Astrocyte (in vitro differentiated cells and primary cell): ENCODE measurements around the gene H6PD. TPM values are rescaled to one million over a fixed set of nuclear protein-coding genes. Genes with fewer than 3 reads are reported as not detected.

Source experiments
- DNase-seq: peaks from one replicate; pipeline ENCODE4 v3.0.0-alpha.2; 2010; ENCODE audit warnings: low read depth
- FAIRE-seq: peaks from 2 replicates; lab custom pipeline; 2011; peaks lifted over from hg19 to GRCh38; lab: Jason Lieb, UNC
- H2AFZ ChIP-seq: 2 replicates; pipeline ENCODE4 v1.6.0; 2012; ENCODE audit warnings: low read depth, low read length, inconsistent platforms
- H3K27ac ChIP-seq: 2 replicates; pipeline ENCODE4 v1.5.1; 2011; ENCODE audit warnings: low read depth, low read length, inconsistent platforms
- H3K27me3 ChIP-seq: 2 replicates; pipeline ENCODE4 v1.6.0; 2011; ENCODE audit warnings: low read length, inconsistent platforms; ENCODE audit not compliant: insufficient read depth
- H3K36me3 ChIP-seq: 2 replicates; pipeline ENCODE4 v1.5.1; 2011; ENCODE audit warnings: low read length, inconsistent platforms; ENCODE audit not compliant: insufficient read depth
- H3K4me1 ChIP-seq: 2 replicates; pipeline ENCODE4 v1.5.1; 2011; ENCODE audit warnings: low read length, inconsistent platforms; ENCODE audit not compliant: insufficient read depth
- H3K4me2 ChIP-seq: 2 replicates; pipeline ENCODE4 v1.6.0; 2012; ENCODE audit warnings: low read length, inconsistent platforms
- H3K4me3 ChIP-seq: 2 replicates; pipeline ENCODE4 v1.5.1; 2011; ENCODE audit warnings: low read depth, mild to moderate bottlenecking, low read length, inconsistent platforms; ENCODE audit not compliant: insufficient read depth
- H3K79me2 ChIP-seq: 2 replicates; pipeline ENCODE4 v1.6.0; 2012; ENCODE audit warnings: mild to moderate bottlenecking, low read length, inconsistent platforms; ENCODE audit not compliant: insufficient read depth
- H3K9ac ChIP-seq: 2 replicates; pipeline ENCODE4 v1.6.0; 2012; ENCODE audit warnings: mild to moderate bottlenecking, low read length, inconsistent platforms
- H3K9me3 ChIP-seq: 2 replicates; pipeline ENCODE4 v1.5.1; 2012; ENCODE audit warnings: low read depth, mild to moderate bottlenecking, low read length, inconsistent platforms; ENCODE audit not compliant: insufficient read depth
- H4K20me1 ChIP-seq: 2 replicates; pipeline ENCODE4 v1.6.0; 2012; ENCODE audit warnings: low read length, inconsistent platforms; ENCODE audit not compliant: insufficient read depth
- H3K27ac Mint-ChIP-seq: one replicate; pipeline ENCODE4 v1.8.0; 2021; ENCODE audit warnings: mild to moderate bottlenecking, mixed read lengths; ENCODE audit not compliant: unreplicated experiment
- H3K27me3 Mint-ChIP-seq: one replicate; pipeline ENCODE4 v1.8.0; 2021; ENCODE audit warnings: low read depth, mixed read lengths; ENCODE audit not compliant: unreplicated experiment
- H3K36me3 Mint-ChIP-seq: one replicate; pipeline ENCODE4 v1.8.0; 2021; ENCODE audit warnings: low read depth, mixed read lengths; ENCODE audit not compliant: unreplicated experiment
- H3K4me1 Mint-ChIP-seq: one replicate; pipeline ENCODE4 v1.8.0; 2021; ENCODE audit warnings: low read depth, mixed read lengths; ENCODE audit not compliant: unreplicated experiment
- H3K4me3 Mint-ChIP-seq: one replicate; pipeline ENCODE4 v1.8.0; 2021; ENCODE audit warnings: mild to moderate bottlenecking, moderate library complexity, mixed read lengths; ENCODE audit not compliant: unreplicated experiment
- H3K9me3 Mint-ChIP-seq: one replicate; pipeline ENCODE4 v1.8.0; 2021; ENCODE audit warnings: mild to moderate bottlenecking, mixed read lengths; ENCODE audit not compliant: unreplicated experiment
- EZH2 ChIP-seq: IDR thresholded peaks from 2 replicates; pipeline ENCODE4 v1.6.1; 2012; ENCODE audit warnings: mild to moderate bottlenecking, low read length, inconsistent platforms; ENCODE audit not compliant: insufficient read depth
- total RNA-seq: library from RNA; stranded (reverse); gene quantifications from 2 replicates; pipeline ENCODE4 v1.2.1, GENCODE V29; 2021
- TF ChIP-seq, protein P1 (sequence below): IDR thresholded peaks from 2 replicates; pipeline ENCODE4 v1.5.1; 2011; ENCODE audit warnings: low read depth, mild to moderate bottlenecking, inconsistent platforms, low read length, moderate library complexity; ENCODE audit not compliant: insufficient read depth

Gene H6PD
- total RNA-seq, 1 donor from 2014 or later: 13.9 TPM

DNA sequence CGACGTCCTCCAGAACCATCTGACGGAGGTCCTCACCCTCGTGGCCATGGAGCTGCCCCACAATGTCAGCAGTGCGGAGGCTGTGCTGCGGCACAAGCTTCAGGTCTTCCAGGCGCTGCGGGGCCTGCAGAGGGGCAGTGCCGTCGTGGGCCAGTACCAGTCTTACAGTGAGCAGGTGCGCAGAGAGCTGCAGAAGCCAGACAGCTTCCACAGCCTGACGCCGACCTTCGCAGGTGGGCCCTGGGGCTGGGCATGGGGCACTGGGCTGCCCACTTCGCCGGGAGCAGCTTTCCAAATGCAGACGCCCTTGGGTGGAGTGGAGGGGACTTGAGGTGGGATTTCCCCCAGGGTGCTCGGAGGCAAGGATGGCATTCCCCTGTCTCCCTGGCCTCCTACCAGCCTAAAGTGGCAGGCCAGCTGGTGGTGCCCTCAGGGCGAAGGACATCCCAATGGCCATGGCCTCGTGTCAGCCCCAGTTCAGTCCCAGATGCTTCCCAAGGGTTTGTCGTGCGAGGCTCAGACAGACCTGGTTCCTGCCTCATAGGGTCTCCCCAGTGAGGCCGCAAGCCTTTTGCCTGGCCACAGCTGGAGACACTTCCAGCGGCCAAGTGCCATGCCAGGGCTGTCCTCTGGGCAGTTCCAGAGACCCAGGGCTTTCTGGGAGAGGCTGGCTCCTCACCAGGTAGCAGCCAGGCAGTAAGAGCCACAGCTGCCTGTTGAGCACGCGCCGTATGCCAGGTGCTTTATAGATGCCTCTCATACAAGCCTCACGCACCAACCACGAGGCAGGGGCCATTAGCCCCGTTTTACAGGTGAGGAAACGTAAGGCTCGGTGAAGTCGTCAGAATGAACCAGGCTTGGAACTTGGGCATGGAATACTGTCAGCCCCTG, 27.8 kb downstream of the H6PD start:
- Histone ChIP-seq H3K4me1 (peaks cover 4% of the 10 kb centered on the region), H3K79me2 (peaks cover 34% of the 10 kb centered on the region), H3K27ac (no peak overlapping the region), H3K9me3 (peaks cover 8% of the 10 kb centered on the region), H3K36me3 (no peaks in the 10 kb centered on the region), H3K27me3 (no peaks in the 10 kb centered on the region), H3K4me3 (no peak overlapping the region), H4K20me1 (peaks cover 46% of the 10 kb centered on the region), H3K9ac (no peak overlapping the region), H3K4me2 (no peak overlapping the region), H2AFZ (no peak overlapping the region)
- no peaks in the 10 kb centered on the region for H3K9me3 Mint-ChIP-seq
- H3K27ac Mint-ChIP-seq: no peak overlapping the region
- H3K36me3 Mint-ChIP-seq: peaks cover 12% of the 10 kb centered on the region
- peaks cover 10% of the 10 kb centered on the region for H3K4me1 Mint-ChIP-seq
- FAIRE-seq (no peak), DNase-seq (no peak)
- H3K27me3 Mint-ChIP-seq: peaks cover 17% of the 10 kb centered on the region
- no peak for TF ChIP-seq EZH2
- TF ChIP-seq, protein P1, sequence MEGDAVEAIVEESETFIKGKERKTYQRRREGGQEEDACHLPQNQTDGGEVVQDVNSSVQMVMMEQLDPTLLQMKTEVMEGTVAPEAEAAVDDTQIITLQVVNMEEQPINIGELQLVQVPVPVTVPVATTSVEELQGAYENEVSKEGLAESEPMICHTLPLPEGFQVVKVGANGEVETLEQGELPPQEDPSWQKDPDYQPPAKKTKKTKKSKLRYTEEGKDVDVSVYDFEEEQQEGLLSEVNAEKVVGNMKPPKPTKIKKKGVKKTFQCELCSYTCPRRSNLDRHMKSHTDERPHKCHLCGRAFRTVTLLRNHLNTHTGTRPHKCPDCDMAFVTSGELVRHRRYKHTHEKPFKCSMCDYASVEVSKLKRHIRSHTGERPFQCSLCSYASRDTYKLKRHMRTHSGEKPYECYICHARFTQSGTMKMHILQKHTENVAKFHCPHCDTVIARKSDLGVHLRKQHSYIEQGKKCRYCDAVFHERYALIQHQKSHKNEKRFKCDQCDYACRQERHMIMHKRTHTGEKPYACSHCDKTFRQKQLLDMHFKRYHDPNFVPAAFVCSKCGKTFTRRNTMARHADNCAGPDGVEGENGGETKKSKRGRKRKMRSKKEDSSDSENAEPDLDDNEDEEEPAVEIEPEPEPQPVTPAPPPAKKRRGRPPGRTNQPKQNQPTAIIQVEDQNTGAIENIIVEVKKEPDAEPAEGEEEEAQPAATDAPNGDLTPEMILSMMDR: no peak
- H3K4me3 Mint-ChIP-seq: no peak overlapping the region

DNA sequence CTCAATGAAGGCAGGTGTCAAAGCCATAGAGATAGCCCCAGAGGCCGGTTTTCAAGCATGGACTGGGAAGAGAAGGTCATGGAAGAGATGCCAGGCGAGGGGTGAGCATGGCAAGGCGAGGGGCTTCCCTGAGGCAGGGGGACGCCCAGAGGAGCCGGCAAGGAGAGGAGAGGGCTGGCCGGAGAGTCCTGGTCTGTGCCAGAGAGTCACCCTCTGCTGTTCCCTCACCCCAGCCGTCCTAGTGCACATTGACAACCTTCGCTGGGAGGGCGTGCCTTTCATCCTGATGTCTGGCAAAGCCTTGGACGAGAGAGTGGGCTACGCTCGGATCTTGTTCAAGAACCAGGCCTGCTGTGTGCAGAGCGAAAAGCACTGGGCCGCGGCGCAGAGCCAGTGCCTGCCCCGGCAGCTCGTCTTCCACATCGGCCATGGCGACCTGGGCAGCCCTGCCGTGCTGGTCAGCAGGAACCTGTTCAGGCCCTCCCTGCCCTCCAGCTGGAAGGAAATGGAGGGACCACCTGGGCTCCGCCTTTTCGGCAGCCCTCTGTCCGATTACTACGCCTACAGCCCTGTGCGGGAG, 28.8 kb downstream of the H6PD start:
- Mint-ChIP-seq H3K9me3 (no peaks in the 10 kb centered on the region), H3K4me1 (peaks cover 8% of the 10 kb centered on the region), H3K4me3 (no peak overlapping the region), H3K36me3 (peaks cover 9% of the 10 kb centered on the region), H3K27ac (no peak overlapping the region), H3K27me3 (peaks cover 17% of the 10 kb centered on the region)
- H3K4me1 ChIP-seq: peaks cover 4% of the 10 kb centered on the region
- DNase-seq: no peak
- H2AFZ ChIP-seq: no peak overlapping the region
- H3K4me3 ChIP-seq: no peak overlapping the region
- no peak overlapping the region for H3K4me2 ChIP-seq
- H3K27ac ChIP-seq: no peak overlapping the region
- no peak overlapping the region for H3K9ac ChIP-seq
- no peaks in the 10 kb centered on the region for H3K27me3 ChIP-seq
- FAIRE-seq: no peak
- peaks cover under 1% of the 10 kb centered on the region for H3K36me3 ChIP-seq
- peaks cover 3% of the 10 kb centered on the region for H3K9me3 ChIP-seq
- TF ChIP-seq EZH2: no peak
- TF ChIP-seq, protein P1: no peak
- H4K20me1 ChIP-seq: peaks cover 45% of the 10 kb centered on the region
- H3K79me2 ChIP-seq: peaks cover 24% of the 10 kb centered on the region
